Central memory CD4-positive, alpha-beta T cell (primary cell): ENCODE measurements around the gene UBAP2.

Experiments used
- DNase-seq: peaks from one replicate; pipeline ENCODE4 v3.0.0; 2022
- total RNA-seq, 3 experiments: gene quantifications; one replicate each; lab custom pipeline; 2026; lab: John Stamatoyannopoulos, UW

The UBAP2 gene
- total RNA-seq: 65.9 to 89.0 (median 77.8) reads per million in 3 experiments

GRCh38 chr9:34048727-34049629, at the start of gene UBAP2:
Gene UBAP2, minus strand, starts transcription at chr9:34048887. Its CDS starts 31,739 bp downstream, at chr9:34017148.
- peak; percentile 96 for DNase-seq

GRCh38 chr9:34098307-34098706, 49.6 kb upstream of the UBAP2 start:
- DNase-seq: no peak

DNA sequence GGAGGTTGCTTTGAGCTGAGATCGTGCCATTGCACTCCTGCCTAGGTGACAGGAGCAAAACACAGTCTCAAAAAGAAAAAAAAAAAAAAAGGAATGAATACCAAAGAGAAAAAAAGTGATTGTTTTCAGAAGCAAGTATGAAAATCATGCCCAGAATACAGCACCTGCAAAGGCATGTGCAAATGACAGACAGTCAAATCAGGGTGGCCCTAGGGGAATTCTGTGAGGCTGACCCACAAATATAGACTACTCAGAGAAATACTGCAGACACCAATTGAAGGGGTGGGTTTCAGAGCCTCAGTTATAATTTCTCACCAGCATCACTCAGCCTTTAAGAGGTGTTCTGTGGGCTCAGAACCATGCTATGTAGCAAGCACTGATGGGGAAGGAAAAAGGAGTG, 49.2 kb upstream of the UBAP2 start:
- DNase-seq: no peak

DNA sequence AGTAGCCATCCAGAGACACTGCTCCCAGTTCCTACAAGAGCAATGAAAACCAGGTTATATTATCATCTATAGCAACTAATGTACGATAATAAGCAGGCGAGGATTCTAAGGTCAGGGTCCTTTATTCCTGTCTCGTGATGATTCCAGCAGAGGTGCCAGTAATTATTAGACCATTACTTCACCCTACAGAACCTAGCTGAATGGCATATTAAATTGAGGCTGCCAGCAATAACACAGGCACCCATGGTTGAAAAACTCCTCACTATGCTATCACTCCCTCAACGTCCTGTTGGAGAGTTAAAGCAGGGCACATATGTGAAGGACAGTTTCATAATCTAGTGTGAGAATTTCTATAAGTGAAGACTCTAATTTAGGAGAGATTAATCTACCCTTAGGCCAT, 48.1 kb upstream of the UBAP2 start:
- DNase-seq: no peak

- no peak for DNase-seq
Observed at GRCh38 chr9:34093578-34093977, 44.9 kb upstream of the UBAP2 start.

GRCh38 chr9:34089311-34089710, 40.6 kb upstream of the UBAP2 start:
- DNase-seq: no peak

DNA sequence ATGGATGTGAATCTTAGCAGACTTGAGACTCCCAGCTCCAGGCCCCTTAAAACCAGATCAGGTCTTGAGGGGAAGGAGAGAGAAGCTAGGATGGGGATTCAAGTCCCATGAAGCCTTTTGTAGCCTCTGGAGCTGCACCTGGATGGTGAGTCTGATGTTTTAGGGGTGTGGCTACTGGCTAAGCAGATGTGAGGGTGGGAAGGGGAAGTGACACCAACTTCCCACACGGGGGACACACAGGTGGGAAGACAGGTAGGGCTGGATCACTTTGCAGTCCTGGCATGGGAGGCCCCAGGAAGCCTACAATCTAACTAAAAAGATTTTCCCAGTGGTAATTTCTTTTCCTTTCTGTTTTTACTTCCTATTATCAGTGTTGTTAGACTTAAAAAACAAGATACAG, 38.7 kb upstream of the UBAP2 start:
- DNase-seq: no peak

DNA sequence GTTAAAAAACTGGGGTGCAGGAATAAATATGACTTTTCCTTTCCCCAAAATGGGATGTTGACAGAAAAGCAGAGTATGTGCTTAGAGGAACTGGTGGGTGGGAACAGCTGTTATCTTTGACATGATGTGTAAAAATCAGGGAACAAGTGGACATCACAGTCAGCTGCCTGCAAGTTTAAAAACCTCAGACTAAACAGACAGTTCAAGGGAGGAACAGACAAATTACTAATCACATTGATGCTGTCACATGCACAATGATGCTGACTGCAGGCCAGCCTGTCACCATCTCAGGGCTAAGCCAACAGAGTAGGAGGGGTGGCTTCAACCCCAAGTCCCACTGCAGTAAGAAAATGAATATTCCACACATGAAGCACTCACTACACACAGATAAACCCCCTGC, 38.2 kb upstream of the UBAP2 start:
- no peak for DNase-seq

- DNase-seq: no peak
Observed at GRCh38 chr9:34085581-34086500, 37.2 kb upstream of the UBAP2 start.

GRCh38 chr9:34084562-34084961, 35.9 kb upstream of the UBAP2 start:
- no peak for DNase-seq

GRCh38 chr9:34079181-34079580, 30.5 kb upstream of the UBAP2 start:
- DNase-seq: no peak

GRCh38 chr9:34072868-34073590, 24.3 kb upstream of the UBAP2 start:
- no peak for DNase-seq

- DNase-seq: no peak
Observed at GRCh38 chr9:34072410-34072809, 23.7 kb upstream of the UBAP2 start.

DNA sequence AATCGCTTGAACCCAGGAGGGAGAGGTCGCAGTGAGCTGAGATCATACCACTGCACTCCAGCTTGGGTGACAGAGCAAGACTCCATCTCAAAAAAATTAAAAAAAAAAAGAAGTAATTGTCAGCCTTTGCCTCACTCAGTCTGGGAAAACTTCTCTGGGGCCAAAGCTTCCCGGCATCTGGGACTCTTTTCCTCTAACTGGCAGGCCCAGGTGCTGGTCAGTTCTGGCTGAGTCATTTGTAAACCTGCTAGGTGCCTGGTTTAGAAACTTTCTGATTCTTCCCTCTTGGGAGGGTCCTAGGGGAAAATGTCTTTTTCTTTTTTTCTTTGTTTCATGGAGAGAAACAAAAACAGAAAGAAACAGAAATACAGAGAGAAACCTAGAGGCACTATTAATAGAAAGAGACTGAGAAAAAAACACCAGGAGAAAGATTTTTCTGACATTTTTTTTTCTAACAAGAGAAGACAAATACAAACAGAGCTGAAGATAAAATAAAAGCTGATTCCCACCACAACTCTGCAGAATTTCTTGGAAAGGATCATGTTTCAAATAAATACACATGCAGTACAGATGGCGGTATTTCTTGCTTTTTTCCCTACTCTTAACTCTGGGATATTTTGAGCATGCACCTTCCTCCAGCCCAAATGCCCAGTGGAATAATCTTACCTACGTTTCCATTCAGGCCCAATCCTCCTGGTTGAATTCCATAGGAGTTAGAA, 22.1 kb upstream of the UBAP2 start:
- no peak for DNase-seq

- no peak for DNase-seq
Observed at GRCh38 chr9:34069831-34070230, 21.1 kb upstream of the UBAP2 start.

DNA sequence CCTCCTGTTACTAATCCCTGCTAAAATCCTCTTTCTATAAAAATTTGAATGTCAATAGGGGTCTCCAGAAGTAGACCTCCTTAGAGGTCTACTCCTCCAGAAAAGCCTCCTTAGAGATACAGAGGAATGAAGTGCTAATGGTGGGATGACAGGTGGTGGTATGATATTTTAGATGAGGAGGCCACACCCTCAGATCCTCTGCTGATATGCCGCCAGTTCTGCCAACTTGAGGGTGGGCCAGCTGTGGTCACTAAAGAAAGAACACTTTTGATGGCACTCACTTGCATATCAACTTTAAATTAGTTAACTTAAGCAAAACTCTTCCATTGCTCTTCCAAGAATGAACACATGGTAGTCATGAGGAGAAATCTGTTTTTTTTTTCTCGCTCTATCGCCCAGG, 16.9 kb upstream of the UBAP2 start:
- no peak for DNase-seq

DNA sequence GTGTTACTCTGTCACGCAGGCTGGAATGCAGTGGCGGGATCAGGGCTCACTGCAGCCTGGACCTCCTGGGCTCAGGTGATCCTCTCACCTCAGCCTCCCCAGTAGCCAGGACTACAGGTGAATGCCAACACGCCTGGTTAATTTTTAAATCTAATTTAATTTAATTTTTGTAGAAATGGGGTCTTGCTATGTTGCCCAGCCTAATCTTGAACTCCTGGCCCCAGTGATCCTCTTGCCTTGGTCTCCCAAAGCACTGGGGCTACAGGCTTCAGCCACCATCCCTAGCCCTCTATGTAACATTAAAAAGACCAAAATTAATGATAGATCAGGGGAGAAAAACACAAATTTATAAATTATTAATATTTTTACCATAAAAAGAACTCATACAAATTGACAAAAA, 11.3 kb upstream of the UBAP2 start:
- DNase-seq: no peak

DNA sequence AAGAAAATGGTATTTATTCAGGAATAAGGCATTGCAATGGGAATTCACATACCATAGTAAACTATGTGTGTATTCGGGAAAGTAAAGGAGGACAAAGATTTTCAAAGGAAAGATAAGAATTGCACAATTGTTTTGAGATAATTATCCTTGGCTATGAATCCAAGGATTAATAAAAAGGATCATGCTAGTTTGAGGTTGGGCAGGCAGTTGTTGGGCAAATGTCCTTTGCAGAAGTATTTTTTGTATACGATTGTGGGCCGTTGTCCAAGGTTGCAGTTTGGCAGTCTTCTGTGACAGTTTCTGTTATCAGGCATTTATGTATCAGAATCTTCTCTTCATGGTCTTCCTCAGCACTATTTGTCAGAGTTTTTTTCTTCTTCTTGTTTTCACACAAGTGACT, 10.6 kb upstream of the UBAP2 start:
- DNase-seq: no peak

- no peak for DNase-seq
Observed at GRCh38 chr9:34049630-34050384, 1.1 kb upstream of the UBAP2 start.

- peak; percentile 28 for DNase-seq
Observed at GRCh38 chr9:34047864-34048726, 592 bp downstream of the UBAP2 start.
